H1 (cell line): ENCODE data around the gene R3HCC1L. TPM values are rescaled to one million over a fixed set of nuclear protein-coding genes. Genes with fewer than 3 reads are reported as not detected.

Experiments
- CTCF ChIA-PET: fragments of 300-600 bp; sonication (Branson Sonifier 250); formaldehyde crosslinking; loops from one replicate; lab custom pipeline; 2021; ENCODE audit not compliant: partially characterized antibody; lab: Charles Lee
- POLR2A ChIA-PET: fragments of 300-600 bp; sonication (Branson Sonifier 250); formaldehyde crosslinking; loops from one replicate; lab custom pipeline; 2021; ENCODE audit warnings: inconsistent platforms; ENCODE audit not compliant: partially characterized antibody; lab: Charles Lee
- DNase-seq, 2 experiments: peaks; one replicate each; pipeline versions ENCODE4 v3.0.0 to v3.0.0-alpha.2; 2010 to 2022; ENCODE audit warnings: low spot score in 2 of 2, low read depth in 1 of 2, mixed read lengths in 1 of 2
- FAIRE-seq: peaks from 2 replicates; lab custom pipeline; 2011; peaks lifted over from hg19 to GRCh38; lab: Jason Lieb, UNC
- H2AFZ ChIP-seq: 2 replicates; pipeline ENCODE4 v1.8.1; 2012; ENCODE audit warnings: low read length, inconsistent platforms
- H2AK5ac ChIP-seq: 2 replicates; pipeline ENCODE4 v1.6.1; 2013; ENCODE audit warnings: low read depth, low read length
- H2BK120ac ChIP-seq: replicated peaks from 2 replicates; pipeline ENCODE3; 2013; ENCODE audit warnings: low read depth, low read length, inconsistent platforms
- H2BK12ac ChIP-seq: 2 replicates; pipeline ENCODE4 v1.6.1; 2013; ENCODE audit warnings: low read depth, low read length
- H2BK15ac ChIP-seq: 2 replicates; pipeline ENCODE4 v1.6.1; 2013; ENCODE audit warnings: low read length
- H2BK20ac ChIP-seq: 2 replicates; pipeline ENCODE4 v1.6.1; 2013; ENCODE audit warnings: low read length
- H2BK5ac ChIP-seq: 2 replicates; pipeline ENCODE4 v1.6.1; 2013; ENCODE audit warnings: low read depth, low read length
- H3K14ac ChIP-seq: 2 replicates; pipeline ENCODE4 v1.6.1; 2013; ENCODE audit warnings: inconsistent platforms; ENCODE audit not compliant: insufficient read length
- H3K18ac ChIP-seq: 2 replicates; pipeline ENCODE4 v1.6.1; 2013; ENCODE audit warnings: low read length; ENCODE audit errors: extremely low read depth
- H3K23ac ChIP-seq: 2 replicates; pipeline ENCODE4 v1.6.1; 2013; ENCODE audit warnings: inconsistent platforms; ENCODE audit not compliant: insufficient read length
- H3K23me2 ChIP-seq: 2 replicates; pipeline ENCODE4 v1.6.1; 2013; ENCODE audit warnings: low read depth, low read length
- H3K27ac ChIP-seq: 2 replicates; pipeline ENCODE4 v1.6.1; 2011; ENCODE audit warnings: low read depth, low read length, inconsistent platforms
- H3K27me3 ChIP-seq, 4 experiments: replicated peaks in 1 of 4; 1 replicate in 1 of 4; 2 replicates in 3 of 4; pipeline versions ENCODE4 v1.6.1 to v1.8.1; 2011 to 2013; ENCODE audit warnings: low read length in 3 of 4, mild to moderate bottlenecking in 3 of 4, inconsistent platforms in 2 of 4, mixed read lengths in 2 of 4, moderate library complexity in 1 of 4; ENCODE audit not compliant: control insufficient read depth in 3 of 4, insufficient read depth in 3 of 4; ENCODE audit errors: extremely low read depth in 1 of 4
- H3K36me3 ChIP-seq, 4 experiments: 2 replicates each; pipeline versions ENCODE4 v1.6.1 to v1.8.1; 2011 to 2013; ENCODE audit warnings: mild to moderate bottlenecking in 4 of 4, low read length in 3 of 4, moderate library complexity in 2 of 4, control low read depth in 1 of 4, inconsistent platforms in 1 of 4; ENCODE audit not compliant: insufficient read depth in 4 of 4, control insufficient read depth in 2 of 4
- H3K4ac ChIP-seq: replicated peaks from 2 replicates; pipeline ENCODE3; 2013; ENCODE audit warnings: low read length, low read depth, mixed read lengths, inconsistent platforms; ENCODE audit not compliant: insufficient read length
- H3K4me1 ChIP-seq, 4 experiments: replicated peaks in 1 of 4; 1 replicate in 1 of 4; 2 replicates in 3 of 4; pipeline versions ENCODE4 v1.6.1 to v1.8.1; 2011 to 2013; ENCODE audit warnings: low read length in 3 of 4, inconsistent platforms in 2 of 4, mixed read lengths in 1 of 4; ENCODE audit not compliant: insufficient read depth in 4 of 4, control insufficient read depth in 3 of 4
- H3K4me2 ChIP-seq, 2 experiments: 2 replicates each; pipeline versions ENCODE4 v1.6.1 to v1.8.1; 2011 to 2013; ENCODE audit warnings: low read depth in 2 of 2, low read length in 2 of 2, control low read depth in 1 of 2, inconsistent platforms in 1 of 2, mild to moderate bottlenecking in 1 of 2; ENCODE audit not compliant: insufficient read depth in 1 of 2
- H3K4me3 ChIP-seq, 4 experiments: fragments of 200-600, 300-600 bp in 1 of 4; sonication (generic), shearing (Covaris generic), sonication (Bioruptor Twin) in 1 of 4; 2 replicates each; pipeline versions ENCODE4 v1.5.1 to v1.8.1; 2011 to 2016; ENCODE audit warnings: low read length in 4 of 4, low read depth in 3 of 4, control low read depth in 2 of 4, inconsistent platforms in 2 of 4, mild to moderate bottlenecking in 2 of 4, mixed read lengths in 1 of 4, moderate library complexity in 1 of 4; ENCODE audit not compliant: insufficient read depth in 2 of 4; ENCODE audit errors: extremely low read depth in 1 of 4
- H3K56ac ChIP-seq: replicated peaks from 2 replicates; pipeline ENCODE3; 2013; ENCODE audit warnings: low read depth, mild to moderate bottlenecking, mixed read lengths, low read length, inconsistent platforms; ENCODE audit not compliant: insufficient read length
- H3K79me1 ChIP-seq: 2 replicates; pipeline ENCODE4 v1.6.1; 2013; ENCODE audit warnings: low read depth, low read length, control low read depth
- H3K79me2 ChIP-seq, 2 experiments: 2 replicates each; pipeline versions ENCODE4 v1.6.1 to v1.8.1; 2012 to 2013; ENCODE audit warnings: low read length in 2 of 2, mild to moderate bottlenecking in 2 of 2, inconsistent platforms in 1 of 2; ENCODE audit not compliant: insufficient read depth in 2 of 2, control insufficient read depth in 1 of 2
- H3K9ac ChIP-seq, 4 experiments: replicated peaks in 1 of 4; 1 replicate in 1 of 4; 2 replicates in 3 of 4; pipeline versions ENCODE4 v1.6.1 to v1.8.1; 2011 to 2013; ENCODE audit warnings: low read depth in 3 of 4, low read length in 3 of 4, control low read depth in 2 of 4, mild to moderate bottlenecking in 2 of 4, moderate library complexity in 2 of 4, inconsistent platforms in 1 of 4; ENCODE audit errors: extremely low read depth in 1 of 4
- H3K9me3 ChIP-seq, 2 experiments: 2 replicates each; pipeline versions ENCODE4 v1.6.1 to v1.8.1; 2012 to 2013; ENCODE audit warnings: mild to moderate bottlenecking in 2 of 2, moderate library complexity in 2 of 2, control low read depth in 1 of 2, inconsistent platforms in 1 of 2, low read depth in 1 of 2, low read length in 1 of 2, mixed read lengths in 1 of 2; ENCODE audit not compliant: insufficient read depth in 2 of 2
- H4K20me1 ChIP-seq, 2 experiments: replicated peaks in 1 of 2; 2 replicates each; pipeline versions ENCODE3 to v1.8.1; 2011 to 2013; ENCODE audit warnings: inconsistent platforms in 2 of 2, low read length in 2 of 2, mild to moderate bottlenecking in 1 of 2; ENCODE audit not compliant: insufficient read depth in 2 of 2, control insufficient read depth in 1 of 2
- H4K5ac ChIP-seq: 2 replicates; pipeline ENCODE4 v1.6.1; 2013; ENCODE audit warnings: low read length, low read depth, mixed read lengths, inconsistent platforms; ENCODE audit not compliant: insufficient read length
- H4K8ac ChIP-seq: 2 replicates; pipeline ENCODE4 v1.8.0; 2013; ENCODE audit warnings: mild to moderate bottlenecking, moderate library complexity, low read length, inconsistent platforms; ENCODE audit not compliant: insufficient read depth; ENCODE audit errors: extremely low read depth
- H4K91ac ChIP-seq: replicated peaks from 2 replicates; pipeline ENCODE3; 2013; ENCODE audit warnings: low read length, mixed read lengths, inconsistent platforms; ENCODE audit not compliant: insufficient read length
- ASH2L ChIP-seq: fragments of 200-600, 300-600 bp; sonication (generic); IDR thresholded peaks from one replicate; pipeline ENCODE4 v1.7.1; 2017; ENCODE audit warnings: low read length
- CREB1 ChIP-seq: IDR thresholded peaks from 2 replicates; pipeline ENCODE4 v1.6.1; 2012; ENCODE audit warnings: inconsistent platforms
- HDAC2 ChIP-seq, 2 experiments: fragments of 300-600 bp in 1 of 2; sonication (generic) in 1 of 2; IDR thresholded peaks; 2 replicates each; pipeline ENCODE4 v1.6.1; 2011 to 2012; ENCODE audit warnings: low read depth in 2 of 2, low read length in 2 of 2, mild to moderate bottlenecking in 2 of 2, moderate library complexity in 2 of 2, borderline replicate concordance in 1 of 2, inconsistent platforms in 1 of 2
- HDAC6 ChIP-seq: IDR thresholded peaks from one replicate; pipeline ENCODE4 v1.7.1; 2012; ENCODE audit warnings: low read depth, mild to moderate bottlenecking, inconsistent platforms, low read length, moderate library complexity
- RXRA ChIP-seq: IDR thresholded peaks from 2 replicates; pipeline ENCODE4 v1.6.1; 2011; ENCODE audit warnings: low read depth, mild to moderate bottlenecking, low read length, moderate library complexity; ENCODE audit not compliant: insufficient read depth
- SIRT6 ChIP-seq: IDR thresholded peaks from one replicate; pipeline ENCODE4 v1.7.1; 2012; ENCODE audit warnings: low read length, inconsistent platforms
- TAF7 ChIP-seq: optimal IDR thresholded peaks from 2 replicates; pipeline ENCODE3; 2011; ENCODE audit warnings: low read depth, mild to moderate bottlenecking, inconsistent platforms, low read length, moderate library complexity, borderline replicate concordance
- WGBS, 2 experiments: shearing (Covaris generic) in 1 of 2; methylation state at CpG; one replicate each; pipeline versions ENCODE4 v1.1.6 to v1.1.7; 2013 to 2015; ENCODE audit warnings: low lambda C conversion rate in 2 of 2, mixed read lengths in 2 of 2, inconsistent platforms in 1 of 2, low coverage in 1 of 2, missing lambda C conversion rate in 1 of 2; ENCODE audit not compliant: insufficient replicate concordance in 2 of 2, insufficient coverage in 1 of 2, insufficient read length in 1 of 2; ENCODE audit errors: extremely low coverage in 1 of 2, missing lambda C conversion rate in 1 of 2; 5-methylcytosine and 5-hydroxymethylcytosine counted together
- polyA plus RNA-seq, 7 experiments: library from polyadenylated mRNA; depleted of rRNA in 3 of 7; stranded (reverse) in 5 of 7; unstranded in 2 of 7; fragments of >200 nt in 5 of 7; fragments of 200-250 nt in 2 of 7; gene quantifications; 1 replicate in 5 of 7; 2 replicates in 1 of 7; 4 replicates in 1 of 7; pipeline versions ENCODE4 v1.2.1 to v1.2.3, GENCODE V29; 2011 to 2013; ENCODE audit warnings: missing spikeins in 2 of 7, mixed read lengths in 2 of 7
- total RNA-seq: library from RNA; stranded (reverse); fragmentation: NEBNext Ultra II Directional; extraction: Animal tissue kit (Norgen Biotek cat#: 25700); gene quantifications from 2 replicates; pipeline ENCODE4 v1.2.1, GENCODE V29; 2021

The R3HCC1L gene
- total and polyA plus RNA-seq, 2 of the 8 experiments (the other 6 are each of a cell fraction or from before 2014, with no cell fraction given): 6.9 to 13.9 TPM

DNA sequence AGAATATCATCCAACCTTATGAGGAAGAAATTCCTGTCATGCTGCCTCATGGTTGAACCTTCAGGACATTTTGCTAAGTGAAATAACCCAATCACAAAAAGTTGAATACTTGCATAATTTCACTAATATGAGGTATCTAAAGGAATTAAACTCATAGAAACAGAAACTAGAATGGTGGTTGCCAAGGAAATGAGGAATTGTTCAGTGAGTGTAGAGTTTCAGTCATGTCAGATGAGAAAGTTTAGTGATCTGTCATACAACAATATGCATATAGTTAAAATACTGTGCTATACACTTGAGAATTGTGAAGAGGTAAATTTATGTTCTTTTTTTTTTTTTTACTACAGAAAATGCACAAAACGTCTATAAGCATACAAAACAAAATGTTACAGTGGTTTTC is 60.7 kb downstream of the R3HCC1L start:
- CTCF ChIA-PET: interaction anchor here (2.5 kb wide), 1 partner anchor 24 kb away, joined by 10 read pairs; no protein-coding TSS in a partner anchor
- no peaks in the 10 kb centered on the region; the same call in 1 of the 2 replicates for H3K79me1 ChIP-seq

More for the DNA sequence above, 60.7 kb downstream of the R3HCC1L start:
- Histone ChIP-seq H2BK20ac (no peak overlapping the region), H3K4ac (no peak overlapping the region), H2BK5ac (no peak overlapping the region), H3K18ac (no peak overlapping the region), H3K9me3 (no peaks in the 10 kb centered on the region), H2BK15ac (no peak overlapping the region), H4K91ac (no peak overlapping the region), H2AFZ (no peak overlapping the region), H3K4me1 (no peaks in the 10 kb centered on the region), H4K5ac (no peak overlapping the region), H3K36me3 (no peaks in the 10 kb centered on the region), H3K23me2 (no peaks in the 10 kb centered on the region), H2AK5ac (no peak overlapping the region), H4K20me1 (peaks cover 0 to 2% of the 10 kb centered on the region in 2 experiments), H3K56ac (no peak overlapping the region)
- POLR2A ChIA-PET: no interaction called here
- no peak for DNase-seq
- WGBS, 2 experiments: 86% methylated on average over 1 of the region's 1 CpG; no CpG with 5 or more reads in 1 of the 2 experiments
- no peak for TF ChIP-seq RXRA
- no peak for TF ChIP-seq HDAC6
- TF ChIP-seq SIRT6: no peak
- no peak for TF ChIP-seq HDAC2 (IDR thresholded peaks at IDR 0.05; ENCODE audit: borderline replicate concordance in 1 of 2, low read depth in 2 of 2, low read length in 2 of 2)
- no peak for TF ChIP-seq ASH2L
- TF ChIP-seq CREB1: no peak
- no peak for TF ChIP-seq TAF7
- TF ChIP-seq, all 59 proteins: peak for 0
- H3K23ac ChIP-seq: no peak overlapping the region
- H3K4me3 ChIP-seq: no peak overlapping the region
- H2BK120ac ChIP-seq: no peak overlapping the region
- no peak overlapping the region for H3K4me2 ChIP-seq
- H3K27ac ChIP-seq: no peak overlapping the region
- H3K27me3 ChIP-seq: no peaks in the 10 kb centered on the region
- H2BK12ac ChIP-seq: no peak overlapping the region
- no peak for FAIRE-seq
- no peaks in the 10 kb centered on the region for H3K79me2 ChIP-seq
- H3K14ac ChIP-seq: no peak overlapping the region
- no peak overlapping the region for H4K8ac ChIP-seq
- H3K9ac ChIP-seq: no peak overlapping the region
